ENCODE measurements around the gene CENPS. TPM values are rescaled to one million over a fixed set of nuclear protein-coding genes. Genes with fewer than 3 reads are reported as not detected.

CENPS gene
- total and polyA plus RNA-seq, 4 donors = 4.4 to 9.8 (median 7.4) TPM

- Histone ChIP-seq H3K27ac (ENCODE audit: low read depth in 1 of 2, low read length in 2 of 2) (no peak overlapping the region), H3K27me3 (ENCODE audit: control insufficient read depth in 4 of 4, insufficient read depth in 4 of 4, low read length in 3 of 4) (no peaks in the 10 kb centered on the region), H3K4me1 (ENCODE audit: control insufficient read depth in 4 of 4, insufficient read depth in 4 of 4, low read length in 3 of 4) (no peaks in the 10 kb centered on the region), H3K9me3 (ENCODE audit: control insufficient read depth in 4 of 4, low read length in 3 of 4) (no peaks in the 10 kb centered on the region), H3K4me3 (ENCODE audit: low read depth in 1 of 3, low read length in 3 of 3) (no peak overlapping the region), H3K36me3 (ENCODE audit: control insufficient read depth in 4 of 4, insufficient read depth in 3 of 4, low read depth in 1 of 4, low read length in 3 of 4) (peaks cover 0 to 1% (median 0%) of the 10 kb centered on the region in 4 donors), H3K9ac (ENCODE audit: low read depth in 1 of 2, low read length in 2 of 2) (no peak overlapping the region)
- WGBS = 89% methylated on average over 21 of the region's 21 CpGs
- no peak for DNase-seq (ENCODE audit: low spot score)
- TF ChIP-seq FOXA2 (IDR thresholded peaks at IDR 0.05) (no peak), JUND (IDR thresholded peaks at IDR 0.05) (no peak), MAX (IDR thresholded peaks at IDR 0.05) (no peak), RXRA (IDR thresholded peaks at IDR 0.05) (no peak), HNF4A (conservative IDR thresholded peaks at IDR 0.05) (no peak), CTCF (IDR thresholded peaks at IDR 0.05; ENCODE audit: low read depth, low read length, missing input control) (no peak), YY1 (IDR thresholded peaks at IDR 0.05) (no peak), GABPA (IDR thresholded peaks at IDR 0.05 in 1 of 2, conservative IDR thresholded peaks at IDR 0.05 in 1 of 2) (no peak), NR2F2 (IDR thresholded peaks at IDR 0.05) (no peak), SP1 (IDR thresholded peaks at IDR 0.05) (no peak), RAD21 (IDR thresholded peaks at IDR 0.05) (no peak), ATF3 (IDR thresholded peaks at IDR 0.05) (no peak), REST (IDR thresholded peaks at IDR 0.05) (no peak), HNF4G (IDR thresholded peaks at IDR 0.05) (no peak), TAF1 (conservative IDR thresholded peaks at IDR 0.05) (no peak), EGR1 (IDR thresholded peaks at IDR 0.05; ENCODE audit: low read depth in 2 of 2) (no peak), ZBTB33 (IDR thresholded peaks at IDR 0.05) (no peak)
Observed at GRCh38 chr1:10450156-10450814, 20.1 kb downstream of the CENPS start.

Measured in liver (tissue), 9 donors.